Panc1 (cell line): ENCODE measurements around the gene PCDHB1. TPM values are rescaled to one million over a fixed set of nuclear protein-coding genes. Genes with fewer than 3 reads are reported as not detected.
"Not testable (repeated sequence)": the region's sequence is repeated elsewhere in the genome, so short reads cannot be mapped to it uniquely, and the experiment has no call there.

ENCODE experiments used
- ATAC-seq: fragments of 200-7000 bp; cut with Tn5 transposase; 2 replicates; pipeline ENCODE4 v1.9.1; 2020; ENCODE audit warnings: mild to moderate bottlenecking, moderate library complexity
- BruUV-seq: library from RNA; stranded (reverse); fragments of 400-500 nt; replicated peaks from 2 replicates; lab custom pipeline; 2021; lab: Mats Ljungman, UMichigan
- CTCF ChIA-PET: fragments of 300-600 bp; sonication (Branson Sonifier 250); formaldehyde crosslinking; loops from one replicate; lab custom pipeline; 2022; ENCODE audit warnings: antibody characterized with exemption; lab: Charles Lee
- POLR2A ChIA-PET: fragments of 300-600 bp; sonication (Branson Sonifier 250); formaldehyde crosslinking; loops from one replicate; lab custom pipeline; 2022; ENCODE audit warnings: antibody characterized with exemption; lab: Charles Lee
- DNase-seq: peaks from one replicate; pipeline ENCODE4 v3.0.0-alpha.2; 2010; ENCODE audit warnings: low read depth, low spot score
- H3K27ac ChIP-seq: 2 replicates; pipeline ENCODE4 v1.5.1; 2011; ENCODE audit warnings: mild to moderate bottlenecking, low read length, inconsistent platforms
- H3K27me3 ChIP-seq: fragments of 200-500 bp; sonication (Bioruptor generic); 2 replicates; pipeline ENCODE4 v1.6.0; 2014; ENCODE audit warnings: low read length, inconsistent platforms; ENCODE audit not compliant: control insufficient read depth, insufficient read depth
- H3K36me3 ChIP-seq: fragments of 200-500 bp; sonication (Bioruptor generic); 2 replicates; pipeline ENCODE4 v1.5.1; 2014; ENCODE audit warnings: inconsistent platforms, mild to moderate bottlenecking, low read length, moderate library complexity; ENCODE audit not compliant: control insufficient read depth, insufficient read depth
- H3K4me1 ChIP-seq: 2 replicates; pipeline ENCODE4 v1.5.1; 2011; ENCODE audit warnings: inconsistent platforms, mild to moderate bottlenecking, low read length, moderate library complexity; ENCODE audit not compliant: control insufficient read depth, insufficient read depth
- H3K4me3 ChIP-seq, 2 experiments: 2 replicates each; pipeline ENCODE4 v1.5.1; 2011 to 2012; ENCODE audit warnings: low read depth in 2 of 2, low read length in 2 of 2, mild to moderate bottlenecking in 2 of 2, inconsistent platforms in 1 of 2, moderate library complexity in 1 of 2
- H3K9me3 ChIP-seq: fragments of 200-500 bp; sonication (Bioruptor generic); 2 replicates; pipeline ENCODE4 v1.5.1; 2014; ENCODE audit warnings: low read depth, mild to moderate bottlenecking, inconsistent platforms, low read length, moderate library complexity; ENCODE audit not compliant: control insufficient read depth, insufficient read depth
- POLR2AphosphoS5 ChIP-seq: IDR thresholded peaks from 2 replicates; pipeline ENCODE4 v1.6.1; 2012; ENCODE audit warnings: mild to moderate bottlenecking, low read depth, low read length, moderate library complexity
- TCF7L2 ChIP-seq: IDR thresholded peaks from 2 replicates; pipeline ENCODE4 v1.6.1; 2011; ENCODE audit warnings: mild to moderate bottlenecking, low read depth, low read length, inconsistent platforms
- in situ Hi-C: cut with HindIII; loops from 2 replicates; pipeline ENCODE4 v1.10.0; 2016; ENCODE audit warnings: low sequenced_read_pairs, low pct_unique_long_range_greater_than_20kb
- intact Hi-C: fragments of 100-400 bp; cut with micrococcal nuclease; formaldehyde crosslinking; loops from one replicate; pipeline ENCODE4 v1.10.0; 2022; ENCODE audit not compliant: unreplicated experiment
- total RNA-seq: library from RNA; stranded (reverse); gene quantifications from one replicate; pipeline ENCODE4 v1.2.1, GENCODE V29; 2021; ENCODE audit not compliant: unreplicated experiment
- TF ChIP-seq, protein P1 (sequence below): fragments of 450-650 bp; IDR thresholded peaks from 2 replicates; pipeline ENCODE4 v1.5.1; 2017; ENCODE audit warnings: mild to moderate bottlenecking

The PCDHB1 gene
- total RNA-seq, 1 experiment from 2014 or later: 0.05 TPM

DNA sequence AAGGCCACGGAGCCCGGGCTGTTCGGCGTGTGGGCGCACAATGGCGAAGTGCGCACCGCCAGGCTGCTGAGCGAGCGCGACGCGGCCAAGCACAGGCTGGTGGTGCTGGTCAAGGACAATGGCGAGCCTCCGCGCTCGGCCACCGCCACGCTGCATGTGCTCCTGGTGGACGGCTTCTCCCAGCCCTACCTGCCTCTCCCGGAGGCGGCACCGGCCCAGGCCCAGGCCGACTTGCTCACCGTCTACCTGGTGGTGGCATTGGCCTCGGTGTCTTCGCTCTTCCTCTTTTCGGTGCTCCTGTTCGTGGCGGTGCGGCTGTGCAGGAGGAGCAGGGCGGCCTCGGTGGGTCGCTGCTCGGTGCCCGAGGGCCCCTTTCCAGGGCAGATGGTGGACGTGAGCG, 51.3 kb downstream of the PCDHB1 start:
- H3K4me3 ChIP-seq, DNase-seq, H3K9me3 ChIP-seq, CTCF ChIA-PET, H3K4me1 ChIP-seq, H3K27me3 ChIP-seq, POLR2A ChIA-PET, intact Hi-C loops, H3K36me3 ChIP-seq, ATAC-seq, in situ Hi-C loops, H3K27ac ChIP-seq, BruUV-seq: not testable (repeated sequence)

DNA sequence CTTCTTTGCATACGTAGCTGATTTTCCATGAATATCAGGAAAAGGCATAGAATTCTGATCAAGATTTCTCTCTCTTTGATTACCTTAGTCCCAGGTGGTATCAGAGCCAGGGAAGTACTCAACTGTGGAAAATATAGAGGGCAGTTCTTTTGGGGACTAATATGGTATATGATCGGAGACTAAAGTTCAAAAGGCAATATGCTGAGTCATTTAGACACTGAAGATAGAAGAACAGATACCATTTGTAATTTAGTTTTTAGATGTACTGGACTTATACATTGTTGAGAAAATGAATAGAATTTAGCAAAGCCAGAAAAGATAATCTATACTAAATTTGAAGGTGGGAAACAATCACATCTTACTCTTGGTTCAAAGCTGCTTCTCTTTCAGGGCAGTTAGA, 54.2 kb downstream of the PCDHB1 start:
- ChIA-PET CTCF (no interaction called here), POLR2A (no interaction called here)
- no peak overlapping the region for H3K4me3 ChIP-seq
- H3K36me3 ChIP-seq: no peaks in the 10 kb centered on the region
- H3K9me3 ChIP-seq: no peaks in the 10 kb centered on the region
- ATAC-seq (no peak), DNase-seq (no peak)
- in situ Hi-C loops (no loop called here), intact Hi-C loops (no loop called here)
- no peak overlapping the region for H3K27ac ChIP-seq
- no peaks in the 10 kb centered on the region for H3K4me1 ChIP-seq
- TF ChIP-seq, protein P1, sequence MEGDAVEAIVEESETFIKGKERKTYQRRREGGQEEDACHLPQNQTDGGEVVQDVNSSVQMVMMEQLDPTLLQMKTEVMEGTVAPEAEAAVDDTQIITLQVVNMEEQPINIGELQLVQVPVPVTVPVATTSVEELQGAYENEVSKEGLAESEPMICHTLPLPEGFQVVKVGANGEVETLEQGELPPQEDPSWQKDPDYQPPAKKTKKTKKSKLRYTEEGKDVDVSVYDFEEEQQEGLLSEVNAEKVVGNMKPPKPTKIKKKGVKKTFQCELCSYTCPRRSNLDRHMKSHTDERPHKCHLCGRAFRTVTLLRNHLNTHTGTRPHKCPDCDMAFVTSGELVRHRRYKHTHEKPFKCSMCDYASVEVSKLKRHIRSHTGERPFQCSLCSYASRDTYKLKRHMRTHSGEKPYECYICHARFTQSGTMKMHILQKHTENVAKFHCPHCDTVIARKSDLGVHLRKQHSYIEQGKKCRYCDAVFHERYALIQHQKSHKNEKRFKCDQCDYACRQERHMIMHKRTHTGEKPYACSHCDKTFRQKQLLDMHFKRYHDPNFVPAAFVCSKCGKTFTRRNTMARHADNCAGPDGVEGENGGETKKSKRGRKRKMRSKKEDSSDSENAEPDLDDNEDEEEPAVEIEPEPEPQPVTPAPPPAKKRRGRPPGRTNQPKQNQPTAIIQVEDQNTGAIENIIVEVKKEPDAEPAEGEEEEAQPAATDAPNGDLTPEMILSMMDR: no peak
- TF ChIP-seq POLR2AphosphoS5 (no peak), TCF7L2 (no peak)
- BruUV-seq: no TSS peak
- H3K27me3 ChIP-seq: no peaks in the 10 kb centered on the region

Other genes with a start within 250 kb of the PCDHB1 start
- 3.1 TPM for gene PCDHA4, start 244.3 kb upstream of the PCDHB1 start, total RNA-seq
- gene PCDHA5, start 229.8 kb upstream of the PCDHB1 start, total RNA-seq: 0.10 TPM
- 0.31 TPM for gene PCDHA6, start 223.4 kb upstream of the PCDHB1 start, total RNA-seq
- gene PCDHA7, start 217.1 kb upstream of the PCDHB1 start, total RNA-seq: 0.15 TPM
- 0.10 TPM for gene PCDHA8, start 210.2 kb upstream of the PCDHB1 start, total RNA-seq
- 0.21 TPM for gene PCDHA9, start 203.0 kb upstream of the PCDHB1 start, total RNA-seq
- 0.33 TPM for gene PCDHA10, start 195.5 kb upstream of the PCDHB1 start, total RNA-seq
- 0.08 TPM for gene PCDHA11, start 182.4 kb upstream of the PCDHB1 start, total RNA-seq
- gene PCDHA12, start 176.1 kb upstream of the PCDHB1 start, total RNA-seq: 10.0 TPM
- 1.0 TPM for gene PCDHA13, start 169.2 kb upstream of the PCDHB1 start, total RNA-seq
- 0.59 TPM for gene PCDHAC1, start 125.1 kb upstream of the PCDHB1 start, total RNA-seq
- gene PCDHAC2, start 84.9 kb upstream of the PCDHB1 start, total RNA-seq: 8.8 TPM
- 12.8 TPM for gene PCDHB2, start 43.2 kb downstream of the PCDHB1 start, total RNA-seq
- gene PCDHB3, start 49.1 kb downstream of the PCDHB1 start, total RNA-seq: 0.92 TPM
- gene PCDHB4, start 70.4 kb downstream of the PCDHB1 start, total RNA-seq: 0.26 TPM
- 0.08 TPM for gene PCDHB5, start 83.8 kb downstream of the PCDHB1 start, total RNA-seq
- 1.9 TPM for gene PCDHB6, start 98.7 kb downstream of the PCDHB1 start, total RNA-seq
- gene PCDHB7, start 121.3 kb downstream of the PCDHB1 start, total RNA-seq: 1.3 TPM
- gene PCDHB8, start 126.4 kb downstream of the PCDHB1 start, total RNA-seq: 7.6 TPM
- 1.8 TPM for gene PCDHB16, start 131.0 kb downstream of the PCDHB1 start, total RNA-seq
- 1.8 TPM for gene PCDHB9, start 135.8 kb downstream of the PCDHB1 start, total RNA-seq
- 0.72 TPM for gene PCDHB10, start 141.0 kb downstream of the PCDHB1 start, total RNA-seq
- 1.6 TPM for gene PCDHB11, start 148.3 kb downstream of the PCDHB1 start, total RNA-seq
- gene PCDHB12, start 157.3 kb downstream of the PCDHB1 start, total RNA-seq: 0.44 TPM
- gene PCDHB13, start 162.5 kb downstream of the PCDHB1 start, total RNA-seq: 1.0 TPM
- 0.80 TPM for gene PCDHB14, start 172.0 kb downstream of the PCDHB1 start, total RNA-seq
- 0.15 TPM for gene PCDHB15, start 194.0 kb downstream of the PCDHB1 start, total RNA-seq